WTC11 (cell line): ENCODE data around the gene OR5AP2. TPM values are rescaled to one million over a fixed set of nuclear protein-coding genes. Genes with fewer than 3 reads are reported as not detected.

Experiments used
- ATAC-seq: fragments of 200-7000 bp; cut with Tn5 transposase; 2 replicates; pipeline ENCODE4 v1.10.0; 2021; ENCODE audit warnings: mild to moderate bottlenecking, moderate library complexity
- CTCF ChIA-PET: fragments of 300-600 bp; sonication (Branson Sonifier 250); formaldehyde crosslinking; loops from one replicate; lab custom pipeline; 2021; ENCODE audit warnings: antibody characterized with exemption; lab: Charles Lee
- POLR2A ChIA-PET: fragments of 350-600 bp; sonication (Branson Sonifier 250); formaldehyde crosslinking; loops from one replicate; lab custom pipeline; 2021; ENCODE audit warnings: antibody characterized with exemption; lab: Charles Lee
- DNase-seq: peaks from one replicate; pipeline ENCODE4 v3.0.0; 2021; ENCODE audit warnings: low spot score
- H3K27ac Mint-ChIP-seq: 2 replicates; pipeline ENCODE4 v1.8.0; 2021; ENCODE audit warnings: mixed read lengths
- H3K27me3 Mint-ChIP-seq: 2 replicates; pipeline ENCODE4 v1.8.0; 2021; ENCODE audit warnings: low read depth, mild to moderate bottlenecking, moderate library complexity, mixed read lengths
- H3K36me3 Mint-ChIP-seq: 2 replicates; pipeline ENCODE4 v1.8.0; 2021; ENCODE audit warnings: mixed read lengths
- H3K4me1 Mint-ChIP-seq: 2 replicates; pipeline ENCODE4 v1.8.0; 2022; ENCODE audit warnings: mixed read lengths
- H3K4me3 Mint-ChIP-seq: 2 replicates; pipeline ENCODE4 v1.8.0; 2021; ENCODE audit warnings: mild to moderate bottlenecking, moderate library complexity, mixed read lengths
- H3K9me3 Mint-ChIP-seq: 2 replicates; pipeline ENCODE4 v1.8.0; 2021; ENCODE audit warnings: mixed read lengths
- ARID4B ChIP-seq: sonication (generic); formaldehyde crosslinking; IDR thresholded peaks from 2 replicates; pipeline ENCODE4 v1.8.0; 2023; ENCODE audit warnings: missing genetic modification reagents, mild to moderate bottlenecking, borderline replicate concordance
- E2F1 ChIP-seq: sonication (generic); formaldehyde crosslinking; IDR thresholded peaks from 2 replicates; pipeline ENCODE4 v1.8.0; 2022; ENCODE audit warnings: mild to moderate bottlenecking, missing genetic modification reagents
- E2F5 ChIP-seq: sonication (generic); formaldehyde crosslinking; IDR thresholded peaks from 2 replicates; pipeline ENCODE4 v1.8.1; 2022; ENCODE audit warnings: mild to moderate bottlenecking, moderate library complexity, missing genetic modification reagents
- ELF4 ChIP-seq: sonication (generic); formaldehyde crosslinking; IDR thresholded peaks from 2 replicates; pipeline ENCODE4 v1.8.1; 2022; ENCODE audit warnings: low read depth, mild to moderate bottlenecking, moderate library complexity, missing genetic modification reagents
- GABPB1 ChIP-seq: sonication (generic); formaldehyde crosslinking; IDR thresholded peaks from 2 replicates; pipeline ENCODE4 v1.8.1; 2023; ENCODE audit warnings: mild to moderate bottlenecking, missing genetic modification reagents
- HMGXB4 ChIP-seq: sonication (generic); formaldehyde crosslinking; IDR thresholded peaks from 2 replicates; pipeline ENCODE4 v1.8.1; 2023; ENCODE audit warnings: mild to moderate bottlenecking, moderate library complexity, missing genetic modification reagents
- KAT7 ChIP-seq: sonication (generic); formaldehyde crosslinking; IDR thresholded peaks from 2 replicates; pipeline ENCODE4 v1.8.1; 2023; ENCODE audit warnings: missing genetic modification reagents, mild to moderate bottlenecking, borderline replicate concordance
- MAX ChIP-seq: sonication (generic); formaldehyde crosslinking; IDR thresholded peaks from 2 replicates; pipeline ENCODE4 v1.8.0; 2022; ENCODE audit warnings: mild to moderate bottlenecking, missing genetic modification reagents
- MLX ChIP-seq: sonication (generic); formaldehyde crosslinking; IDR thresholded peaks from 2 replicates; pipeline ENCODE4 v1.8.1; 2023; ENCODE audit warnings: mild to moderate bottlenecking, missing genetic modification reagents, moderate library complexity
- NFATC4 ChIP-seq: fragments of 250-450 bp; sonication (Bioruptor Pico); IDR thresholded peaks from 2 replicates; pipeline ENCODE4 v1.9.0; 2021; ENCODE audit warnings: mild to moderate bottlenecking
- NFYB ChIP-seq: sonication (generic); formaldehyde crosslinking; conservative IDR thresholded peaks from 2 replicates; pipeline ENCODE4 v1.8.0; 2022; ENCODE audit warnings: low read depth, missing genetic modification reagents
- NR2C2 ChIP-seq: sonication (generic); formaldehyde crosslinking; IDR thresholded peaks from 2 replicates; pipeline ENCODE4 v1.8.0; 2022; ENCODE audit warnings: mild to moderate bottlenecking, missing genetic modification reagents
- SOX15 ChIP-seq: fragments of 250-450 bp; sonication (Bioruptor Pico); IDR thresholded peaks from 2 replicates; pipeline ENCODE4 v1.9.0; 2021; ENCODE audit warnings: mild to moderate bottlenecking
- STAT6 ChIP-seq: sonication (generic); formaldehyde crosslinking; conservative IDR thresholded peaks from 2 replicates; pipeline ENCODE4 v1.8.1; 2023; ENCODE audit warnings: mild to moderate bottlenecking, low read depth, missing genetic modification reagents, moderate library complexity
- TCF7 ChIP-seq: sonication (generic); formaldehyde crosslinking; IDR thresholded peaks from 2 replicates; pipeline ENCODE4 v1.8.0; 2022; ENCODE audit warnings: mild to moderate bottlenecking, low read depth, missing genetic modification reagents, moderate library complexity
- TEAD4 ChIP-seq: sonication (generic); formaldehyde crosslinking; IDR thresholded peaks from 2 replicates; pipeline ENCODE4 v1.8.0; 2022; ENCODE audit warnings: mild to moderate bottlenecking, missing genetic modification reagents
- ZBTB21 ChIP-seq: sonication (generic); formaldehyde crosslinking; IDR thresholded peaks from 2 replicates; pipeline ENCODE4 v1.8.1; 2023; ENCODE audit warnings: mild to moderate bottlenecking, missing genetic modification reagents, borderline replicate concordance
- ZNF219 ChIP-seq: sonication (generic); formaldehyde crosslinking; IDR thresholded peaks from 2 replicates; pipeline ENCODE4 v1.8.0; 2023; ENCODE audit warnings: missing genetic modification reagents, mild to moderate bottlenecking, borderline replicate concordance
- ZNF423 ChIP-seq: fragments of 250-450 bp; sonication (Bioruptor Pico); IDR thresholded peaks from 2 replicates; pipeline ENCODE4 v2.1.2; 2022; ENCODE audit warnings: mild to moderate bottlenecking, moderate library complexity
- ZNF425 ChIP-seq: fragments of 250-450 bp; sonication (Bioruptor Pico); conservative IDR thresholded peaks from 2 replicates; pipeline ENCODE4 v1.9.0; 2021; ENCODE audit warnings: mild to moderate bottlenecking
- total RNA-seq: library from RNA; stranded (reverse); gene quantifications from 3 replicates; pipeline ENCODE4 v1.2.3, GENCODE V29; 2021

The OR5AP2 gene
- total RNA-seq, 1 experiment from 2014 or later, result not detected

GRCh38 chr11:56670984-56671383 is 28.7 kb upstream of the OR5AP2 start:
- peaks cover 18% of the 10 kb centered on the region for H3K9me3 Mint-ChIP-seq
- no peak overlapping the region for H3K27ac Mint-ChIP-seq
- no peak overlapping the region for H3K4me3 Mint-ChIP-seq
- TF ChIP-seq NFYB (CRISPR knock-in tag) (no peak), SOX15 (no peak), STAT6 (CRISPR knock-in tag) (no peak), E2F5 (CRISPR knock-in tag) (no peak), ZBTB21 (CRISPR knock-in tag) (no peak), ZNF425 (CRISPR knock-in tag) (no peak), TEAD4 (CRISPR knock-in tag) (no peak), ZNF219 (CRISPR knock-in tag) (no peak), NFATC4 (CRISPR knock-in tag) (no peak), ELF4 (CRISPR knock-in tag) (no peak), KAT7 (CRISPR knock-in tag) (no peak), MLX (no peak), E2F1 (CRISPR knock-in tag) (no peak), NR2C2 (CRISPR knock-in tag) (no peak), TCF7 (CRISPR knock-in tag) (no peak), HMGXB4 (no peak)
- DNase-seq (no peak), ATAC-seq (no peak)
- H3K27me3 Mint-ChIP-seq, result no peaks in the 10 kb centered on the region; the same call in 1 of the 2 replicates
- CTCF ChIA-PET, result no interaction called here
- H3K36me3 Mint-ChIP-seq, result no peaks in the 10 kb centered on the region; the same call in 1 of the 2 replicates
- H3K4me1 Mint-ChIP-seq, result 0 out of 2 replicates have a peak, but pooled peaks cover 3% of the 10 kb centered on the region
- POLR2A ChIA-PET, result no interaction called here

- Mint-ChIP-seq H3K36me3 (peaks cover 15% of the 10 kb centered on the region), H3K4me1 (peaks cover 42% of the 10 kb centered on the region), H3K9me3 (peaks cover 20% of the 10 kb centered on the region), H3K27ac (no peak within 1 kb of the TSS), H3K4me3 (no peak within 1 kb of the TSS), H3K27me3 (peaks cover 2% of the 10 kb centered on the region; the same call in 1 of the 2 replicates)
- ATAC-seq, result no peak
- CTCF ChIA-PET, result no interaction called here
- POLR2A ChIA-PET, result no interaction called here
- DNase-seq, result no peak
- TF ChIP-seq MAX (CRISPR knock-in tag), result no peak
- no peak for TF ChIP-seq GABPB1 (CRISPR knock-in tag)
- no peak for TF ChIP-seq ARID4B (CRISPR knock-in tag)
- no peak for TF ChIP-seq ZNF423
These were observed 21.1 kb upstream of the OR5AP2 start, which contains the start of gene OR5AR1 for GRCh38 chr11:56663386-56663785. Gene OR5AR1, plus strand, starts transcription at chr11:56663686. Its CDS starts 0 bp downstream, at chr11:56663686.
